ENCODE measurements around the gene DDAH1. TPM values are rescaled to one million over a fixed set of nuclear protein-coding genes. Genes with fewer than 3 reads are reported as not detected.
"Not testable (repeated sequence)": the region's sequence is repeated elsewhere in the genome, so short reads cannot be mapped to it uniquely, and the experiment has no call there.

The DDAH1 gene
- total RNA-seq, 1 experiment from 2014 or later: 65.9 TPM

DNA sequence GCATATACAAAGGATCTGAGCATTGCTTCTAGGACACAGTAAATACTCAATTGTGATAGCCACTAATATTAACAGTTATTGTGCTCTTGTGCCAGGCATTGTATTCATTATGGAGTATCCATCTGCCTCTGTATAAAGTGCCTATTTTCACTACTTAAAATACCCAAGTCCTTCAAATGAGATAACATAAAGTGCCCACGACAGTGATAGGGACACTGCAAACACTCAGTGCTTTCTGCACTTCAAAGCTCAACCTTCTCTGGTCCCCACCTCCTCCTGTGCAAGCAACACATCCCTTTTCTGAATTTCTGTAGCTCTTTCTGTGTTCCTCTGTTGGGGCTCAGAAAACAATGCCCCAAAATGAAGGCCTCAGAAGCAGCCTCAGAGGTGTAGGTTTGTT is 6.6 kb upstream of the DDAH1 start:
- Histone ChIP-seq H2AFZ (ENCODE audit: low read length) (no peak overlapping the region), H3K9ac (ENCODE audit: low read length) (no peak overlapping the region), H3K36me3 (ENCODE audit: low read depth, low read length) (no peaks in the 10 kb centered on the region), H3K4me3 (ENCODE audit: low read length) (no peak overlapping the region), H3K4me2 (ENCODE audit: low read length) (no peak overlapping the region), H4K20me1 (ENCODE audit: low read length) (no peaks in the 10 kb centered on the region), H3K27ac (ENCODE audit: low read length) (no peak overlapping the region), H3K9me2 (replicated peaks; ENCODE audit: low read length) (no peaks in the 10 kb centered on the region), H3K79me2 (ENCODE audit: low read length) (no peaks in the 10 kb centered on the region), H3K4me1 (ENCODE audit: insufficient read depth, low read length) (0 out of 2 replicates have a peak, but pooled peaks cover 5% of the 10 kb centered on the region), H3K27me3 (ENCODE audit: low read length) (no peaks in the 10 kb centered on the region), H3K9me3 (ENCODE audit: low read length) (no peaks in the 10 kb centered on the region), H3F3A (ENCODE audit: low read length, unreplicated experiment) (no peaks in the 10 kb centered on the region)
- no TSS peak for BruUV-seq (replicated peaks)
- DNase-seq (no peak), ATAC-seq (no peak)
- ChIA-PET POLR2A (ENCODE audit: unreplicated experiment) (no interaction called here), CTCF (no interaction called here)
- TF ChIP-seq CTCF (conservative IDR thresholded peaks at IDR 0.05; ENCODE audit: low read depth, low read length) (no peak), EZH2phosphoT487 (IDR thresholded peaks at IDR 0.05; ENCODE audit: borderline replicate concordance, low read length) (no peak), EZH2 (IDR thresholded peaks at IDR 0.05; ENCODE audit: low read length, unreplicated experiment) (no peak)
- intact Hi-C loops (cut with micrococcal nuclease): no loop called here

DNA sequence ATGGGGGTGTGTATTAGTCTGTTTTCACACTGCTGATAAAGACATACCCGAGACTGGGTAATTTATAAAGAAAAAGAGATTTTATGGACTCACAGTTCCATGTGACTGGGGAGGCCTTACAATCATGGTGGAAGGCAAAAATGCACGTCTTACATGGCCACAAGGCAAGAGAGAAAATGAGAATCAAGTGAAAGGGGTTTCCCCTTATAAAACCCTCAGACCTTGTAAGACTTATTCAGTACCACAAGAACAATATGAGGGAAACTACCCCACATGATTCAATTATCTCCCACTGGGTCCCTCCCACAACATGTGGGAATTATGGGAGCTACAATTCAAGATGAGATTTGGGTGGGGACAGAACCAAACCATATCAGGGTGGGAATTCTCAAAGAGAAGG is 5.2 kb upstream of the DDAH1 start:
- intact Hi-C loops (cut with micrococcal nuclease); POLR2A ChIA-PET (ENCODE audit: unreplicated experiment); ATAC-seq; H3K4me3 ChIP-seq (ENCODE audit: low read length); DNase-seq; H3K36me3 ChIP-seq (ENCODE audit: low read depth, low read length); H3K27ac ChIP-seq (ENCODE audit: low read length); H4K20me1 ChIP-seq (ENCODE audit: low read length); H2AFZ ChIP-seq (ENCODE audit: low read length); H3K9ac ChIP-seq (ENCODE audit: low read length); H3F3A ChIP-seq (ENCODE audit: low read length, unreplicated experiment); CTCF ChIA-PET; H3K27me3 ChIP-seq (ENCODE audit: low read length); H3K9me2 ChIP-seq (replicated peaks; ENCODE audit: low read length); H3K4me2 ChIP-seq (ENCODE audit: low read length); BruUV-seq (replicated peaks); H3K9me3 ChIP-seq (ENCODE audit: low read length): not testable (repeated sequence)
- Histone ChIP-seq H3K79me2 (ENCODE audit: low read length) (peaks cover 13% of the 10 kb centered on the region), H3K4me1 (ENCODE audit: insufficient read depth, low read length) (peaks cover 12% of the 10 kb centered on the region)

DNA sequence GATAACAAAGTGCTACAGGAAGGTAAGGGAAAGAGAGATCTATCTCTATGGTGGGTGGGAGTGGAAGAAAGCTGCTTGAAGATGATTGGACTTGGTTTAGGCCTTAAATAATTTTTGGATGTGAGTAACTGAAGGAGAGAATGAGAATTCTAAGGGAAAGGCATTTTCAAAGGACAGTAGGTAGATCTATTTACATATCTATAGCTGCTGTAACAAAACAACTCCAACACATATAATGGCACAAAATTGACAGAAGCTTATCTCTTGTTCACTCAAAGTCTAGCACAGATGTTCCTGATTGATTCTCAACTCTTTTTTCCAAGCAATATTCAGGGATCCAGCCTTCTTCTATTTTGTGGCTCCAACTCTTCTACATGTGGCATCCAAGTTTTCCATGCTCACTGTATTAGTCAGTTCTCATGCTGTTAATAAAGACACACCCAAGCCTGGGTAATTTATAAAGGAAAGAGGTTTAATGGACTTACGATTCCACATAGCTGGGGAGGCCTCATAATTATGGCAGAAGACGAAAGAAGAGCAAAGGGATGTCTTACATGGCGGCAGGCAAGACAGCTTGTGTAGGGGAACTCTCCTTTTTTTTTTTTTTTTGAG is 3.1 kb upstream of the DDAH1 start:
- BruUV-seq (replicated peaks): no TSS peak

More for the DNA sequence above, 3.1 kb upstream of the DDAH1 start:
- peaks cover 32% of the 10 kb centered on the region for H3K79me2 ChIP-seq (ENCODE audit: low read length)
- TF ChIP-seq EZH2phosphoT487 (IDR thresholded peaks at IDR 0.05; ENCODE audit: borderline replicate concordance, low read length): no peak
- no peak for TF ChIP-seq EZH2 (IDR thresholded peaks at IDR 0.05; ENCODE audit: low read length, unreplicated experiment)
- no peaks in the 10 kb centered on the region for H3F3A ChIP-seq (ENCODE audit: low read length, unreplicated experiment)
- H3K36me3 ChIP-seq (ENCODE audit: low read depth, low read length): no peaks in the 10 kb centered on the region
- H3K9me3 ChIP-seq (ENCODE audit: low read length): no peaks in the 10 kb centered on the region
- H2AFZ ChIP-seq (ENCODE audit: low read length): no peak overlapping the region
- peaks cover 14% of the 10 kb centered on the region for H3K4me1 ChIP-seq (ENCODE audit: insufficient read depth, low read length)
- ChIA-PET CTCF (no interaction called here), POLR2A (ENCODE audit: unreplicated experiment) (interaction anchor here (0.6 kb wide), 1 partner anchor 112 kb away, joined by 4 read pairs; no protein-coding TSS in a partner anchor)
- no peaks in the 10 kb centered on the region for H3K27me3 ChIP-seq (ENCODE audit: low read length)
- H3K4me2 ChIP-seq (ENCODE audit: low read length): no peak overlapping the region
- no peak overlapping the region for H3K9ac ChIP-seq (ENCODE audit: low read length)
- ATAC-seq (no peak), DNase-seq (no peak)
- no peaks in the 10 kb centered on the region for H3K9me2 ChIP-seq (replicated peaks; ENCODE audit: low read length)
- intact Hi-C loops (cut with micrococcal nuclease): no loop called here
- H4K20me1 ChIP-seq (ENCODE audit: low read length): no peaks in the 10 kb centered on the region
- no peak overlapping the region for H3K4me3 ChIP-seq (ENCODE audit: low read length)
- H3K27ac ChIP-seq (ENCODE audit: low read length): no peak overlapping the region

Data from PC-3 (cell line).